Suprapubic skin (tissue), 4 donors: ENCODE measurements around the gene IFNG. TPM values are rescaled to one million over a fixed set of nuclear protein-coding genes. Genes with fewer than 3 reads are reported as not detected.

Experiments
- DNase-seq, 2 donors: peaks; one replicate each; pipeline ENCODE4 v3.0.0-alpha.2; 2019; ENCODE audit warnings: low spot score in 2 of 2
- H3K27ac ChIP-seq: fragments of 200-600 bp; sonication (generic); one replicate; pipeline ENCODE4 v1.5.1; 2019
- H3K27me3 ChIP-seq: fragments of 200-600 bp; sonication (generic); one replicate; pipeline ENCODE4 v1.5.1; 2019
- H3K36me3 ChIP-seq: fragments of 200-600 bp; sonication (generic); one replicate; pipeline ENCODE4 v1.5.1; 2019
- H3K4me1 ChIP-seq: fragments of 200-600 bp; sonication (generic); one replicate; pipeline ENCODE4 v1.5.1; 2019
- H3K4me3 ChIP-seq: fragments of 200-600 bp; sonication (generic); one replicate; pipeline ENCODE4 v1.5.1; 2019; ENCODE audit warnings: mild to moderate bottlenecking
- H3K9me3 ChIP-seq: fragments of 200-600 bp; sonication (generic); one replicate; pipeline ENCODE4 v1.5.1; 2019
- EP300 ChIP-seq: sonication (generic); formaldehyde crosslinking; IDR thresholded peaks from one replicate; pipeline ENCODE4 v1.6.1; 2017; ENCODE audit warnings: antibody characterized with exemption
- POLR2A ChIP-seq, 2 donors: fragments of 450-650 bp; IDR thresholded peaks; one replicate each; pipeline ENCODE4 v1.6.1; 2017; ENCODE audit warnings: antibody characterized with exemption in 2 of 2, mild to moderate bottlenecking in 2 of 2, moderate library complexity in 2 of 2
- POLR2AphosphoS5 ChIP-seq, 3 donors: sonication (generic); formaldehyde crosslinking; IDR thresholded peaks; one replicate each; pipeline ENCODE4 v1.6.1; 2017; ENCODE audit warnings: antibody characterized with exemption in 3 of 3
- WGBS: methylation state at CpG from one replicate; pipeline ENCODE4 v1.1.5; 2018; 5-methylcytosine and 5-hydroxymethylcytosine counted together
- total RNA-seq, 4 donors: library from RNA; depleted of rRNA; stranded (reverse); fragments of >200 nt; gene quantifications; one replicate each; pipeline ENCODE4 v1.1.0, GENCODE V29; 2016
- TF ChIP-seq, protein P1 (sequence below), 2 donors: fragments of 200-600 bp in 1 of 2; fragments of 450-650 bp in 1 of 2; sonication (generic) in 1 of 2; IDR thresholded peaks; one replicate each; pipeline ENCODE4 v1.5.1; 2016 to 2019; ENCODE audit warnings: antibody characterized with exemption in 2 of 2, mild to moderate bottlenecking in 1 of 2, moderate library complexity in 1 of 2

IFNG gene
- total RNA-seq, 4 donors from 2014 or later = not detected

DNA sequence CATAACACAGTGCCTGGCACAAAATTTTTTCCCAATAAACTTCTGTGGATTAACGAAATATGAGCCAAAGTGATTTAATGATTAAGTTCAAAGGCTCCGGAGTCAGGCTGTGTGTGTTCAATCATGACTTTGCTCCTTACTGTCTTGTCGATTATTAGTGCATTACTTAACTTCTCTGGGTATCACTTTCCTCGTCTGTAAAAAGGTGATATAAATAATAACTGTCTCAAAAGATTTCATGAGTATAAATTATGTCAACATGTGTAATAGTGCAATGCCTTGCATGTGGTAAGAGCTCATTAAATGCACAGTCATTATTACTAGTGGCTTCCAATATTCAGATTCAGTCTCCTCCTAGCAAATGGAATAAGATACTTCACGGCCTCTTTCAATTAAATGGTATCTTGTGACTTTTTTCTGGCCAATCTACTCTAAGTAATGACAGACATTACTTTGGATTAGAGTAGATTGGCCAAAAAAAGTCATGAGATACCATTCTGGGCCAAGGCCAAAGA, 6.8 kb upstream of the IFNG start:
- TF ChIP-seq, protein P1, sequence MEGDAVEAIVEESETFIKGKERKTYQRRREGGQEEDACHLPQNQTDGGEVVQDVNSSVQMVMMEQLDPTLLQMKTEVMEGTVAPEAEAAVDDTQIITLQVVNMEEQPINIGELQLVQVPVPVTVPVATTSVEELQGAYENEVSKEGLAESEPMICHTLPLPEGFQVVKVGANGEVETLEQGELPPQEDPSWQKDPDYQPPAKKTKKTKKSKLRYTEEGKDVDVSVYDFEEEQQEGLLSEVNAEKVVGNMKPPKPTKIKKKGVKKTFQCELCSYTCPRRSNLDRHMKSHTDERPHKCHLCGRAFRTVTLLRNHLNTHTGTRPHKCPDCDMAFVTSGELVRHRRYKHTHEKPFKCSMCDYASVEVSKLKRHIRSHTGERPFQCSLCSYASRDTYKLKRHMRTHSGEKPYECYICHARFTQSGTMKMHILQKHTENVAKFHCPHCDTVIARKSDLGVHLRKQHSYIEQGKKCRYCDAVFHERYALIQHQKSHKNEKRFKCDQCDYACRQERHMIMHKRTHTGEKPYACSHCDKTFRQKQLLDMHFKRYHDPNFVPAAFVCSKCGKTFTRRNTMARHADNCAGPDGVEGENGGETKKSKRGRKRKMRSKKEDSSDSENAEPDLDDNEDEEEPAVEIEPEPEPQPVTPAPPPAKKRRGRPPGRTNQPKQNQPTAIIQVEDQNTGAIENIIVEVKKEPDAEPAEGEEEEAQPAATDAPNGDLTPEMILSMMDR (IDR thresholded peaks at IDR 0.05) = no peak
- TF ChIP-seq POLR2AphosphoS5 (IDR thresholded peaks at IDR 0.05) (no peak), EP300 (no peak), POLR2A (IDR thresholded peaks at IDR 0.05) (no peak)
- DNase-seq = no peak
- no peaks in the 10 kb centered on the region for H3K4me1 ChIP-seq
- H3K4me3 ChIP-seq = no peak overlapping the region
- H3K36me3 ChIP-seq = no peaks in the 10 kb centered on the region
- H3K27ac ChIP-seq = no peak overlapping the region
- no peaks in the 10 kb centered on the region for H3K9me3 ChIP-seq
- H3K27me3 ChIP-seq = no peaks in the 10 kb centered on the region
- WGBS = 45% methylated on average over 5 of the region's 5 CpGs

DNA sequence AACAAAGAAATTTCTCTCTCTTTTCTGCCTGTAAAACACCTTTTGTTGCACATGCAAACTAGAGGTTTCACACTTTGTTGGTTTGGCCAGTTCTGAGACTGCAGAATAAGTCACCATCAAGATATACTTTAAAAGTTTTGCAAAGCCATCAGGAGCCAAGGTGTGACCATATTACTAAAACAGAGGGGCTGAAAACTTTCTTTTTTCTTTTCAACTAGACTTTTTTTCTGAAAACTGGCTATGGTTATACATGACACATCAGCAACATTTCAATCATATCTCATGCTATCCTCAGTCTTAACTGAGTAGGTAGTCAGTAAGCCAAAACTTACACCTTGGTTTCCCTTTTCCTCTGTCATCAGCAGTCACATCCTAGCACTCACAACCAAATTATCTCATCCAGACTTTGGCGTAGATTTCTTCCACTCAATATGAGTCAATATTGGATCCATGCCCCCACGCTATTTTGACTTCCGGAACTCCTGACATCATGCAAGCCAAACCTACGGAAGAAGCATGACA, 4.1 kb upstream of the IFNG start:
- no peak for DNase-seq
- Histone ChIP-seq H3K27me3 (no peaks in the 10 kb centered on the region), H3K4me1 (no peaks in the 10 kb centered on the region), H3K4me3 (no peak overlapping the region), H3K9me3 (no peaks in the 10 kb centered on the region), H3K36me3 (no peaks in the 10 kb centered on the region), H3K27ac (no peak overlapping the region)
- TF ChIP-seq POLR2A (IDR thresholded peaks at IDR 0.05) (no peak), EP300 (no peak), POLR2AphosphoS5 (IDR thresholded peaks at IDR 0.05) (no peak)
- TF ChIP-seq, protein P1 (IDR thresholded peaks at IDR 0.05) = no peak
- WGBS = 87% methylated on average over 4 of the region's 4 CpGs

DNA sequence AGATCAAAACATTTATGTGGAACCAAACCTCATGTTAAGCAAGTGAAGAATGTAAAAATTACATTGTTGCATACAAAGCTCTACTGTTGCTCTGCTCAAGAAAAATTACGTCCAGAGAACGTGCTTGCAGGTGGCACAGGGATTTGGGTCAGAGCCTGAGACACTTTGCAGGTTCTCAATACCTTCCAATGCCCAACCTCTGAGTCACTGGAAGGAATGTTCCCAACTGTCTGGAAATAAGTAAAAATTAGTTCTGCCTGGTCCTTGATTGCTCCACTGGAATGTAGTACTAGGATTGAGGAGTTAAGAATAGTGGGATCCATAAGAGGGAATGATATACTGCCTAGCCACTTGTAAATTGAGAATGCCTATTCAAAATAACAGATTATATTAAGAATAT, 2.8 kb upstream of the IFNG start:
- H3K4me1 ChIP-seq = no peaks in the 10 kb centered on the region
- H3K4me3 ChIP-seq = no peak overlapping the region
- H3K36me3 ChIP-seq = no peaks in the 10 kb centered on the region
- no peaks in the 10 kb centered on the region for H3K27me3 ChIP-seq
- 59% methylated on average over 2 of the region's 2 CpGs for WGBS
- DNase-seq = no peak
- no peak for TF ChIP-seq POLR2A (IDR thresholded peaks at IDR 0.05)
- no peak for TF ChIP-seq EP300
- TF ChIP-seq, protein P1 (IDR thresholded peaks at IDR 0.05) = no peak
- no peak for TF ChIP-seq POLR2AphosphoS5 (IDR thresholded peaks at IDR 0.05)
- H3K27ac ChIP-seq = no peak overlapping the region
- H3K9me3 ChIP-seq = no peaks in the 10 kb centered on the region

DNA sequence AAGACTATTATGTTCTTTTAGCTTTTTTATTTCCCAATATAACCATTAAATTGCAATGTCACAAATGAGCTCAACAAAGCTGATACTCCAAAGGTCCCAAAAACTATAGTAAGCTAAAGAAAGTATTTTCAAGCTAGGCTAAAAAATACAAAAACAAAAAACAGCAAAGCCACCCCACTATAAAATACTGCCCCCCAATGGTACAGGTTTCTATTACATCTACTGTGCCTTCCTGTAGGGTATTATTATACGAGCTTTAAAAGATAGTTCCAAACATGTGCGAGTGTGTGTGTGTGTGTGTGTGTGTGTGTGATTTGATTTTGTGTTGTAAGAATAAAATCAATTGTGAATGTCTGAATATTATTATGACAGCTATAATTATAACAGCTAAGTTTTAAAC, 1.1 kb downstream of the IFNG start:
- TF ChIP-seq, protein P1 (IDR thresholded peaks at IDR 0.05) = peak in 1 of 2 donors; percentile 7
- no peak for TF ChIP-seq POLR2A (IDR thresholded peaks at IDR 0.05)

DNA sequence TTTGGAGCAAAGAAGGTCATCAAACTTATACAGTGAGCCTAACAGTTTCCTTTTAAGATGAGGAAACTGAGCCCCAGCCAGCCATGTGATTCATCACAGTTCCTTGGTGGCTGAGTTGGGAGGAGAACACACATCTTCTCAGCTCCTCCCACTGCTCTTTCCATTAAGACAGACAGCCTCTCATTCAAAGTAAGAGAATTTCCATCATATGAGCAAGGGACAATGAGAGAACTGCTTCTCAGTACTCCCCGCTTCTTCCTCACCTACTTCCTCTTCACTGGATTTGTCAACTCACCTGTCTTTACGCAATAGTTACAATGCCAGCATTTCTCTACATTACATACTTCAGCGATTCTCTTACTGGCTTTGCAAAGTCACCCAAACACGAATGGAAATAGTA, 2.2 kb downstream of the IFNG start:
- no peaks in the 10 kb centered on the region for H3K4me1 ChIP-seq
- TF ChIP-seq POLR2A (IDR thresholded peaks at IDR 0.05) (no peak), POLR2AphosphoS5 (IDR thresholded peaks at IDR 0.05) (no peak), EP300 (no peak)
- TF ChIP-seq, protein P1 (IDR thresholded peaks at IDR 0.05) = no peak
- H3K9me3 ChIP-seq = no peaks in the 10 kb centered on the region
- no peak for DNase-seq
- no peak overlapping the region for H3K27ac ChIP-seq
- H3K27me3 ChIP-seq = no peaks in the 10 kb centered on the region
- no peaks in the 10 kb centered on the region for H3K36me3 ChIP-seq
- no peak overlapping the region for H3K4me3 ChIP-seq
- WGBS = 74% methylated on average over 4 of the region's 4 CpGs

More for the DNA sequence above, 1.1 kb downstream of the IFNG start:
- 40% methylated on average over 2 of the region's 2 CpGs for WGBS
- Histone ChIP-seq H3K4me1 (no peaks in the 10 kb centered on the region), H3K27ac (no peak overlapping the region), H3K4me3 (no peak overlapping the region), H3K9me3 (no peaks in the 10 kb centered on the region), H3K27me3 (no peaks in the 10 kb centered on the region), H3K36me3 (no peaks in the 10 kb centered on the region)
- no peak for DNase-seq
